OCI-LY1 (cell line): ENCODE data around the gene SKAP2.

Experiments used
- H2AFZ ChIP-seq: fragments of 200-600 bp; sonication (generic), shearing (Covaris generic); 2 replicates; pipeline ENCODE4 v1.6.0; 2014; ENCODE audit warnings: antibody characterized with exemption, mild to moderate bottlenecking, low read length
- H3F3A ChIP-seq: fragments of 200-600 bp; sonication (generic), shearing (Covaris generic); 2 replicates; pipeline ENCODE4 v1.6.0; 2014; ENCODE audit warnings: mild to moderate bottlenecking, antibody characterized with exemption, low read length, moderate library complexity; ENCODE audit not compliant: insufficient read depth
- H3K27ac ChIP-seq: fragments of 200-600 bp; sonication (generic); 2 replicates; pipeline ENCODE4 v1.5.1; 2014; ENCODE audit warnings: low read length, mixed run types, mild to moderate bottlenecking, low read depth; ENCODE audit not compliant: poor library complexity, severe bottlenecking
- H3K27me3 ChIP-seq: fragments of 200-600 bp; sonication (generic); 2 replicates; pipeline ENCODE4 v1.6.0; 2014; ENCODE audit warnings: antibody characterized with exemption, mild to moderate bottlenecking, low read length, moderate library complexity; ENCODE audit not compliant: insufficient read depth
- H3K36me3 ChIP-seq: fragments of 200-600 bp; sonication (generic); 2 replicates; pipeline ENCODE4 v1.6.1; 2014; ENCODE audit warnings: mild to moderate bottlenecking, antibody characterized with exemption, low read length, moderate library complexity, mixed read lengths; ENCODE audit not compliant: insufficient read depth
- H3K4me1 ChIP-seq: fragments of 200-600 bp; sonication (generic); 2 replicates; pipeline ENCODE4 v1.5.1; 2014; ENCODE audit warnings: mild to moderate bottlenecking, low read length, moderate library complexity; ENCODE audit not compliant: insufficient read depth, severe bottlenecking
- H3K4me2 ChIP-seq: fragments of 200-600 bp; sonication (generic), shearing (Covaris generic); 2 replicates; pipeline ENCODE4 v1.6.1; 2014; ENCODE audit warnings: low read length
- H3K4me3 ChIP-seq: fragments of 200-600 bp; sonication (generic); 2 replicates; pipeline ENCODE4 v1.5.1; 2014; ENCODE audit warnings: low read length, low read depth, mild to moderate bottlenecking, mixed read lengths; ENCODE audit not compliant: poor library complexity, severe bottlenecking
- H3K79me2 ChIP-seq: fragments of 200-600 bp; shearing (Covaris generic); 2 replicates; pipeline ENCODE4 v1.6.1; 2016; ENCODE audit warnings: mixed run types, low read length, mixed read lengths; ENCODE audit not compliant: insufficient read depth
- H3K9ac ChIP-seq: fragments of 200-600 bp; sonication (generic), shearing (Covaris generic); 2 replicates; pipeline ENCODE4 v1.6.1; 2014; ENCODE audit warnings: mild to moderate bottlenecking, low read length, mixed read lengths
- H3K9me2 ChIP-seq: fragments of 200-600 bp; sonication (generic), shearing (Covaris generic); 2 replicates; pipeline ENCODE4 v1.6.1; 2014; ENCODE audit warnings: low read depth, mild to moderate bottlenecking, low read length, mixed read lengths
- H3K9me3 ChIP-seq: fragments of 200-600 bp; shearing (Covaris generic); 2 replicates; pipeline ENCODE4 v1.6.1; 2014; ENCODE audit warnings: low read length, mixed read lengths
- H4K20me1 ChIP-seq: fragments of 200-600 bp; sonication (generic), shearing (Covaris generic); 2 replicates; pipeline ENCODE4 v1.6.0; 2016; ENCODE audit warnings: mild to moderate bottlenecking, low read length; ENCODE audit not compliant: insufficient read depth
- CTCF ChIP-seq: fragments of 200-600 bp; sonication (generic), shearing (Covaris generic); IDR thresholded peaks from 2 replicates; pipeline ENCODE4 v1.5.1; 2017; ENCODE audit warnings: mild to moderate bottlenecking, antibody characterized with exemption, low read length, moderate library complexity, mixed read lengths
- EZH2 ChIP-seq: fragments of 200-600 bp; sonication (generic), shearing (Covaris generic); IDR thresholded peaks from 2 replicates; pipeline ENCODE4 v1.8.0; 2017; ENCODE audit warnings: borderline replicate concordance, mixed run types, mild to moderate bottlenecking, antibody characterized with exemption, low read length, moderate library complexity, mixed read lengths

SKAP2 gene

GRCh38 chr7:26898891-26899290 lies 34.5 kb upstream of the SKAP2 start:
- Histone ChIP-seq H2AFZ (no peak overlapping the region), H3K27me3 (no peaks in the 10 kb centered on the region), H3K9me2 (no peaks in the 10 kb centered on the region), H3F3A (no peaks in the 10 kb centered on the region), H3K9me3 (no peaks in the 10 kb centered on the region), H3K4me2 (no peak overlapping the region), H3K4me1 (no peaks in the 10 kb centered on the region), H3K9ac (no peak overlapping the region), H3K79me2 (no peaks in the 10 kb centered on the region), H4K20me1 (no peaks in the 10 kb centered on the region), H3K4me3 (no peak overlapping the region), H3K36me3 (no peaks in the 10 kb centered on the region), H3K27ac (no peak overlapping the region)
- TF ChIP-seq CTCF (no peak), EZH2 (no peak)

- TF ChIP-seq EZH2 (no peak), CTCF (no peak)
- Histone ChIP-seq H3F3A (no peaks in the 10 kb centered on the region), H3K36me3 (no peaks in the 10 kb centered on the region), H3K27me3 (no peaks in the 10 kb centered on the region), H4K20me1 (no peaks in the 10 kb centered on the region), H3K27ac (no peak overlapping the region), H3K4me3 (no peak overlapping the region), H3K4me1 (no peaks in the 10 kb centered on the region), H3K79me2 (no peaks in the 10 kb centered on the region), H3K9me2 (no peaks in the 10 kb centered on the region), H3K9me3 (no peaks in the 10 kb centered on the region), H2AFZ (no peak overlapping the region), H3K4me2 (no peak overlapping the region), H3K9ac (no peak overlapping the region)
These were observed 33.5 kb upstream of the SKAP2 start for GRCh38 chr7:26897928-26898327.

GRCh38 chr7:26891400-26892350 lies 27.3 kb upstream of the SKAP2 start:
- no peaks in the 10 kb centered on the region for H3K27me3 ChIP-seq
- TF ChIP-seq CTCF (no peak), EZH2 (no peak)
- no peak overlapping the region for H3K4me2 ChIP-seq
- no peak overlapping the region for H2AFZ ChIP-seq
- no peak overlapping the region for H3K27ac ChIP-seq
- no peak overlapping the region for H3K9ac ChIP-seq
- no peaks in the 10 kb centered on the region for H3K36me3 ChIP-seq
- no peaks in the 10 kb centered on the region for H3K4me1 ChIP-seq
- no peaks in the 10 kb centered on the region for H4K20me1 ChIP-seq
- no peaks in the 10 kb centered on the region for H3K9me2 ChIP-seq
- H3K4me3 ChIP-seq: no peak overlapping the region
- H3K79me2 ChIP-seq: no peaks in the 10 kb centered on the region
- H3F3A ChIP-seq: no peaks in the 10 kb centered on the region
- no peaks in the 10 kb centered on the region for H3K9me3 ChIP-seq
